HG03045 (cell line): Measurements from ENCODE around the gene CHD9.
"Not testable (repeated sequence)": the region's sequence is repeated elsewhere in the genome, so short reads cannot be mapped to it uniquely, and the experiment has no call there.

ENCODE experiments used
- ATAC-seq: cut with Tn5 transposase; IDR thresholded peaks from one replicate; pipeline ENCODE4 v1.9.1; 2021; ENCODE audit warnings: mild to moderate bottlenecking, moderate library complexity; ENCODE audit not compliant: unreplicated experiment

The CHD9 gene

GRCh38 chr16:53130159-53131049 lies 75.6 kb downstream of the CHD9 start:
- peak; percentile 85 for ATAC-seq

GRCh38 chr16:53131050-53131362 lies 76.2 kb downstream of the CHD9 start:
- no peak for ATAC-seq

- ATAC-seq, result no peak
These were observed 76.7 kb downstream of the CHD9 start for GRCh38 chr16:53131363-53132071.

- ATAC-seq, result no peak
These were observed 77.6 kb downstream of the CHD9 start for GRCh38 chr16:53132406-53132805.

GRCh38 chr16:53135329-53135728 lies 80.5 kb downstream of the CHD9 start:
- no peak for ATAC-seq

GRCh38 chr16:53142823-53143568 lies 88.2 kb downstream of the CHD9 start:
- no peak for ATAC-seq

DNA sequence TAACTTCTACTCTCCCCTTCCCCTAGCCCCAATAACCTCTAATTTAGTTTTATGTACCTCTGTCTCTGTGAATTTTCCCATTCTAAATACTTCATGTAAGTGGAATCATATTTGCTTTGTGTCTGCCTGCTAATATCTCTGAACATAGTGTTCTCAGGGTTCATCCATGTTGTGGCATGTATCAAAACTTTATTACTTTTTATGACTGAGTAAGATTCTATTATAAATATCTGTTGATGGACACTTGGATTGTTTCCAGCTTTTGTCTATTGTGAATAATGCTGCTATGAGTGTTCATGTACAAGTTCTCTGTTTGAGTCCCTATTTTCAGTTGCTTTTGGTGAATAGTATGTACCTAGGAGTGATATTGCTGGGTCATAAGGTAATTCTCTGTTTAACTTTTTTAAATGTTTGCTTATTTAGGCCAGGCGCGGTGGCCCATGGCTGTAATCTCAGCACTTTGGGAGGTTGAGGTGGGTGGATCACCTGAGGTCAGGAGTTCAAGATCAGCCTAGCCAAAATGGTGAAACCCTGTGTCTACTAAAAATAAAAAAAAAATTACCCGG lies 92.8 kb downstream of the CHD9 start:
- ATAC-seq, result no peak

GRCh38 chr16:53150769-53151168 lies 96.0 kb downstream of the CHD9 start:
- no peak for ATAC-seq

- ATAC-seq, result no peak
These were observed 97.5 kb downstream of the CHD9 start for GRCh38 chr16:53152329-53152728.

DNA sequence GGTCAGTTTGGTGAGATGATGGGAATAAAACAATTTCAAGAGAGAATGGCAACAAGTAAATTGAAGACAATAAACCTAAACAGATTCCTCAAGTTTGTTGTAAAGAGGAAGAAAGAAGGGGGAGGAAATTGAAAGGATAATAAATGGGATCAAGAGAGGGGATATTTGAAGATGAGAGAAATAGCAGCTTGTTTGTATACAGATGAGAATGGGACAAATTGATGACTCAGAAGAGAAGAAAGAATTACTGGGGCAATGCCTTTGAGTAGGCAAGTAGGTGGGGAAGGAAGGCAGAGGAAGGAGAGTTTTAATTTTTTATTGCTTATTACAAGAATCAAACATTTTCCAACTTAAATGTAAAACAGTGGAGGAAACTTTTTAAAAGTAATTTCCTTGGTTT lies 98.3 kb downstream of the CHD9 start:
- ATAC-seq, result no peak

GRCh38 chr16:53154513-53154912 lies 99.7 kb downstream of the CHD9 start:
- no peak for ATAC-seq

DNA sequence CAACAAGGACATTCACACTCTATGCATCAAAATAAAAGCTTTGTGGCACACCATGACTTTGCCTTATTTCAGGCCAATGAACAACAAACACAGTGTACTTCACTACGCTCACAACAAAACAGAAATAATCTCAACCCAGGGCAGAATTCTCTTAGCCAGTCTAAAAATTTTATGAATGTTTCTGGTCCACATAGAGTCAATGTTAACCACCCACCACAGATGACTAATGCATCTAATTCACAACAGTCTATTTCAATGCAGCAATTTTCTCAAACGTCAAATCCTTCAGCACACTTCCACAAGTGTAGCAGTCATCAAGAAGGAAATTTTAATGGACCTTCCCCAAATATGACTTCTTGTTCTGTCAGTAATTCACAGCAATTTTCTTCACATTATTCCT lies 101.7 kb downstream of the CHD9 start:
- ATAC-seq, result no peak

DNA sequence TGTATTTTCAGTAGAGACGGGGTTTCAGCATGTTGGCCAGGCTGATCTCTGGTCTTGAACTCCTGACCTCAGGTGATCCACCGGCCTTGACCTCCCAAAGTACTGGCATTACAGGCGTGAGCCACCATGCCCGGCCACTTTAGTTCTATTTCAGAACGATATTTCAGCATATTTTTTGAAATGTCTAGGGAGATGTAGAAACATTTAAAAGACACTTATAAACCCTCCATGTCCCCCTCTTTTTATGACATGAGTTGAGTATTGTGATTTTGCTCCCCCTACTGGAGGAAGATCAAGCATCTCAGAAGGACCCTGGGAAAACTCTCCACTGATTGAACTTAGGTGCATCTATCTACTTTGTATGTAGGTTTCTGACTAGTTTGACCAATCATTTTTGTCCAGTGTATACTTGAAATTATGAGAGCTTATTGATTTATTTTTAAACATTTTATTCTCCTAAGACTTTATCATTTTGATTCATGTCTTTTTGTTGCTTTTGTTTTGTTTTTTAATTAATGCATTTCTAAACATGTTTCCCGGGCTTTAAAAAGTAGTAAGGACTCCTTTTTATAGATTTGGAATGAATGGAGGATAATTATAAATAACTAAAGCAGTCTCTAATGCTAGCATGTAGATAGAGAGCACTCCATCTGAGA lies 105.1 kb downstream of the CHD9 start:
- no peak for ATAC-seq

DNA sequence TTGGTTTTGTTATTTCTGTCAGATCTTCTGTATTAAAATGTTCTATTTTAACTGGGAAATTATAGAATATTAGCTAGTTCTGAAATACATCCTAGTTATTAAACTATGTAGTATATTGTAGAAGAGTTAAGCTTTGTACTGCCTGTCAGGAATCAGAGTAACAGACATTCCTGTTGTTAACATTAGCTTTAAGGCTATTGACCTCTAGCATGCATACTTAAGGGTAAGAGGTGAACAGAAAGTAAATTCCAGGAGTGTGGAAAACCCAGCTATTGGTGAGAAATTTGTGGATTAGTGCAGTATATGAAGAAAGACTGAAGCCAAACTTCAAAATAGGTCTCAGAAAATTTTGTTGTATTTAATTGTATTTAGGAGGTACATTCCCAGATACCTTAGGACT lies 111.3 kb downstream of the CHD9 start:
- no peak for ATAC-seq

GRCh38 chr16:53168744-53169143 lies 114.0 kb downstream of the CHD9 start:
- no peak for ATAC-seq

DNA sequence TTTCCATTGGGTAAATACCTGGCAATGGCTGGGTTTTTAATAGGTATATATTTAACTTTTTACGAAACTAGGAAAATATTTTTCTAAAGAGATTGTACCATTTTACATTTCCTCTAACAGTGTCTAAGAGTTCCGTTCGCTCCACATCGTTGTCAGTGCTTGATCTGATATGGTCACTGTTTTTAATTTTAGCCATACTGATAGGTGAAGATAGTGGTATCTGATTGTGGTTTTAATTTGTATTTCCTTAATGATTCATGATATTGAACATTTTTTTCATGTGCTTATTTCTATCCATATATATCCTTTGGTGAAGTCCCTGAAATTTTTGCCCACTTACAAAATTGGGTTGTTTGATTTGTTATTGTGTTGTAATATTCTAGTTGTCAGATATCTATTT lies 117.7 kb downstream of the CHD9 start:
- ATAC-seq, result no peak

DNA sequence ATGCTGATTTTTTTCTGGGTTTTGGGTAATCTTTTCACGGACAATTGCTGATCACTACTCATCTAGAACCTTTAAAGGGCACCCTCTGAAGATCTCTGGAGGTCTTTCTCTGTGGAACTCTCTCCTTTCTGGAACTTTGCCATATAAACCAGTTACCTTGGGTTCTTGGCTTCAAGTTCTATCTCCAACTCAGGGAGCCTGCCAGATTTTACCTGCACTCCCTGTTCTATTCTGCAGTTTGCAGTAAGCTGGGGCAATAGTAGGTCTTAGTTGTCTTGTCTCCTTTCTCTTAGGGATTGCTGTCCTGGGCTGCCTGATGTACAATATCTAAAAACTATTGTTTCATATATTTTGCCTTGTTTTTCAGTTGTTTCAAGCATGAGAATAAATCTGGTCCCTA lies 120.3 kb downstream of the CHD9 start:
- ATAC-seq, result no peak

DNA sequence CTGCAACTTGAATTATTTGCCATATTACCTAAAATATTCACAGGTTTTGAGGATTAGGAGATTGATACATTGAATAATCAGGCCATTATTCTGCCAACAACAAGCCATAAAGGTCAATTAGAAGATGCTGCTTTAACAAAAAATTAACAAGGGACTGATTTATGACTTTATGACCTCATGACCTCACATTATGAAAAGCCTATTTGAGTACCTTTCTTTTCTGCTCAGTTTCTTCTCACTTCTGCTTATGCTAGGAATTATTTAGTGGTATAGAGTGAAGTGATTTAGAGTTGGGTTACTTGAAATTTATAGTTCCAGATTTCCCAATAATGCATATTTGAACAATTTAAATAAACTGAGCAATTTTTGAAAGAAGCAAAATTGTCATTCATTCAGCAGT lies 121.6 kb downstream of the CHD9 start:
- ATAC-seq, result no peak

DNA sequence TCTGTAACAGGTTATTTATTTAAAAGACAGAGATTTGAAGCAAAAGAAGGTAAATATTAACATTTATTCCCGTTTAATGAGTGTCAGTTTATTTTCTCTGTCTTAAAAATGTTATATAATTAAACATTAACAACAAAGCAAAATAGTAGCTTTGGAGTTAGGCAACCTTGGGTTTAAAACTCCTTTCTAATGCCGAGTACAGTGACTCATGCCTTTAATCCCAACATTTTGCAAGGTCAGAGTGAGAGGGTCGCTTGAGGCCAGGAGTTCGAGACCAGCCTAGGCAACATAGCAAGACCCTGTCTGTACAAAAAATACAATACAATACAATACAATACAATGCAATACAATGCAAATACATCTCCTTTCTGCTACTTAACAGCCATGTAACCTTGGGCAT lies 128.7 kb downstream of the CHD9 start:
- ATAC-seq, result no peak

DNA sequence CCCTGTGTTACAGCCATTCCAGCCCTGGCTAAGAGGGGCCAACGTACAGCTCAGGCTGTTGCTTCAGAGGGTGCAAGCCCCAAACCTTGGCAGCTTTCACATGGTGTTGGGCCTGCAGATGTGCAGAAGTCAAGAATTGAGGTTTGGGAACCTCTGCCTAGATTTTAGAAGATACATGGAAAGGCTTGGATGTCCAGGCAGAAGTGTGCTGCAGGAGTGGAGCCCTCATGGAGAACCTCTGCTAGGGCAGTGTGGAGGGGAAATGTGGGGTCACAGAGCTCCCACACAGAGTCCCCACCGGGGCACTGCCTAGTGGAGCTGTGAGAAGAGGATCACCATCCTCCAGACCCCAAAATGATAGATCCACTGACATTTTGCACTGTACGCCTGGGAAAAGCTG lies 130.9 kb downstream of the CHD9 start:
- not testable (repeated sequence) for ATAC-seq

DNA sequence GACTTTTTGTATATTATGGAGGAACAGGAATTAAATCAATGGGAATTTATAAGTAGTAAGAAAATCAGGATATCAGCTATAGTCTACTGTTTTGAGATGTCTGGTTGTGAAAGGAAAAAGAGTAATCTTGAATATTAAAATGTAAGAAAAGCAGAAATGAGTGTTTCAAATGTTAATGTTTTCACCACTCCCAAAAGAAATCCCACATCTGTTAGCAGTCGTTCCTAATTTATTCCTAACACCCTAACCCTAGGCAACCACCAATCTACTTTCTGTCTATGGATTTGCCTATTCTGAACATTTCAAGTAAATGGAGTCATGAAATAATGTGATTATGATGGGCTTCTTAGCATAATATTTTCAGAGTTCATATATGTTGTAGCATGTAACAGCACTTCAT lies 133.0 kb downstream of the CHD9 start:
- no peak for ATAC-seq
